Kasumi-1 (cell line): ENCODE measurements around the gene PLBD1.

Experiments
- DNase-seq, 2 experiments: peaks; one replicate each; lab custom pipeline; 2025; lab: John Stamatoyannopoulos, UW

The PLBD1 gene

DNA sequence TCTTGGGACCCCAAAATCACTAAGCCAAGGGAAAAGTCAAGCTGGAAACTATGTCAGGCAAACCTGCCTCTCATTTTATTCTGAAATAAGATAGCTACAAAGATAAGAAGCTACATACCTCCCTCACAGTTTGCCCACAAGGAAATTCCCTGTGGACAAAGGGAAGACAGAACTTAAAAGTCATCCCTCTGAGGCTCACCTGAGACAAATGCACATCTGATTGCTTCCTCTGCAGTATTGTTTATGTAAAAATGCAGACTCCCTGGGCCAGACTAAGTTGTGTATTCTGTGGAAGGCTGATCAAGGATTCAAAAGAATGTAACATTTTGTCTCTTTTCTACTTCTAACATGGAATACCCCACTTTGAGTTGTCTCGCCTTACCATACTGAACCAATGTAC is 2.5 kb upstream of the PLBD1 start:
- DNase-seq = no peak

DNA sequence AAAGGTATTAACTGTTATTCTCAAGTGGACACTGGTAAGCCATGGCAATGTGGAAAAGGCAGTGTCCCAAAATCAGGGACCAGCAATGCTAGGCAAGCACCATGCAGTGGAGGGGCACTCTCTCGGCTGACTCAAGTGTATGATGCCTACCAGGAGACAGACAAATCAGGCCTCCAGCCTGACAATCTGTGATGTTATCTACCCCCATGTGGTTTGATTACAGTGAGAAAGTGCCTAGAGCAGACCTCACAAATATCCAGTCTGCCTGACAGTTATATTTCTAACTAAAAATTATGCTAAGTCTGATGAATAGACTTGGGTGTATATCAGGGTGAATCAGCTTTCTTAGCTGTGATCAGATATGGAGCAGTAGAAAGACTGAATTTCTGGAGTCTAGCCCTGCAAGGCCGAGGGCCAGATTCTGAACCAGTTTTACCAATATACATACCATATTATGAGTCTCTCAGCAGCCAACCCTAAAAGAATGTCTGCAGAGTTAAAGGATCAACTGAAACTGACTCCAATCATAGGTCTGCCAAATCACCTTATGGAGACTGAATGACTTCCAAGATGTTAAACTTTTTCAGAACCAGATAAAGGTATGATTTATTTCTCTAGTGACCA is 3.2 kb downstream of the PLBD1 start:
- DNase-seq = no peak

- DNase-seq = no peak
Measured at GRCh38 chr12:14563046-14563445, 4.6 kb downstream of the PLBD1 start.

DNA sequence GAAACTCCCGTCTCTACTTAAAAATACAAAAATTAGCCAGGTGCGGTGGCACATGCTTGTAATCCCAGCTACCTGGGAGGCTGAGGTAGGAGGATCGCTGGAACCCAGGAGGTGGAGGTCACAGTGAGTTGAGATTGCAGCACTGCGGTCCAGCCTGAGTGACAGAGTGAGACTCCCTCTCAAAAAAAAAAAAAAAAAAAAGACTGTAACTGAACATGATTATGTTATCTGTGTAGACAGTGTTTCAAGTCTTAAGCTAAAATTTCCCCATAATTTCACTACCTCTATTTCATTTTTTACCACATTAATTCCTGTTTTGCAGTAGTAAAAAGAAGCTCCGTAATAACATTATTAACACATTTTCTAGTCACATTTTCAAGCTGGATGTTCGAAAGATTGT is 5.4 kb downstream of the PLBD1 start:
- no peak for DNase-seq

- DNase-seq = no peak
Measured at GRCh38 chr12:14561677-14562238, 5.9 kb downstream of the PLBD1 start.

GRCh38 chr12:14560904-14561574 is 6.6 kb downstream of the PLBD1 start:
- no peak for DNase-seq

GRCh38 chr12:14558473-14558959 is 9.2 kb downstream of the PLBD1 start:
- DNase-seq = peak; percentile 23 to 36

DNA sequence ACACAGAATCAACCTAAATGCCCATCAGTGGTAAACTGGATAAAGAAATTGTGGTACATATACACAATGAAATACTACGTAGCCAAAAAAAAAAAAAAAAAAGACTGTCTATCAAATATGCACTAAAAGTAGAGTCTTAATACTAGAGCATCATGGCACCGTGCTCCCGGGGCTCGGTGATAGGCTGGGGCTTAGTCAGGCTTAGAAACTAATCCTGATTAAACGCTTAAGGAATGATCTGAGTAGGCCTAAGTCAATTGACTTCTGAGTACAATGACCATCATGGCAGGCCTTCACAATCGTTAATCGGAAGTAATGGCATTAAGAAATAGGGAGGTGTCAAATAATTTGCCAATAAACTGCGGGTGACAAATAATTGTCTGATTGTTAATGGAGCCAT is 9.7 kb downstream of the PLBD1 start:
- no peak for DNase-seq

GRCh38 chr12:14554281-14555007 is 13.2 kb downstream of the PLBD1 start:
- peak; percentile 70 to 72 for DNase-seq

GRCh38 chr12:14548609-14549008 is 19.1 kb downstream of the PLBD1 start:
- no peak for DNase-seq

GRCh38 chr12:14547571-14547970 is 20.1 kb downstream of the PLBD1 start:
- no peak for DNase-seq

- no peak for DNase-seq
Measured at GRCh38 chr12:14545144-14546124, 22.2 kb downstream of the PLBD1 start.

DNA sequence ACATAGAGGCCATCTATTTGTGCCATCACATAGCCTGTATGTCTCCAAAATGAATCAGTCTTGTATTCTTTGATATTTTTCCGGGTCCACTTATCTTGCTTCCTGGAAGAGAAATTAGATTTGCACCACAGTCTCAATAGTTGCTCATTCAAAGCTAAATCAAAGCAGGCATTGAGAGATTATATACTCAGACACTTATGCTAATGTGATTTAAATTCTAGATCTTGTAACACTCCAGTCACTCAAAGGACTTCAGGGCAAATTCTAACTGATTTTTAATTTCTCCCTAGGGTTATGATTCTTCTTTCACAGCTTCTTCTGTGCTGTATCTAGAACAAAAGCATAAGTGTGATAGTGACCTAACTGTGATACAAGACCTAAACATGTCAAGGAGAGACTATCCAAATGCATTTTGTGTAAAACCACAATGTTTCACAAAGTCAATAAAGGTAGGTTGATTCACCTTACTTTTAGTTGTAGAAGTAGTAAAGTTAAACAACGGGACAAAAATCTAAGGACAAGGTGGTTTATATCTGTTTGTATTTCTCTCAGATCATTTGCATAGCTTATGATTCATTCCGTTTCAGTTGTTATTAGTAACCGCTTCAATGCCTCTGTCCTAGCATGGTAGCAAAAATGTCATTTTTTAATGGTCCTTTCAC is 26.8 kb downstream of the PLBD1 start:
- no peak for DNase-seq

- no peak for DNase-seq
Measured at GRCh38 chr12:14537088-14537487, 30.6 kb downstream of the PLBD1 start.

DNA sequence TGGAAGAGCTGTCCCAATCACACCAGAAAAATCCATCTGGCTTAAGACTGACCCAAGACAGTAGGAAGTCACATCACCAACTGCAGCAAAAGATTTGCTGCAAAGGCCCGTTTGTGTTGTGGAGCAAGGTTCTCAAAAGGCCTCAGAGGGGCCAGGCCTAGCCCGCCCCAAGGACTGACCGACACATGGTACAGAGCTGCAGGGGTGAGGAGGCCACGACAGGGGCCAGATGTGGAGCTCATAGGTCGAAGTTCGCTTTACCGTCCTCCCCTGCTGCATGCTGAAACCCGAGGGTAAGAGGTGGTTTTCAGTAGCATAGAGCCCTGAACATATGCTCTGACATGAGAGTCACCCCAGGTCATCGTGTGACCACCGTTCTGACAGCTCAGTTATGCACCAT is 35.5 kb downstream of the PLBD1 start:
- no peak for DNase-seq

DNA sequence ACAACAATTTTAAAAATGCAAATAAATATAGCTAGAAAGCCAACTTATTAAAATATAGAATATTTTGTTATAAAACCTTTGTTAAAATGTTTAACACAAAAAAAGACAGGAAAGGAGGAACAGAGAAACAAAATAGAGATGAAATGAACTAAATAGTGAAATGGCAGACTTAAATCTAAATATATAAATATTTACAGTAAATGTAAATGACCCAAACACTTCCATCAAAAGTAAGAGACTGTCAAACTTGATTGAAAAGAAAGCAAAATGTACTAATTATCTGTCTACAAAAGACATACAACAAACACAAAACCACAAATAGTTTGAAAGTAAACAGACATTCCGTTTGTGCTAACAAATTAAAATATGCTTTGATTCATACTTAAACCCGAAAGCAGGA is 41.7 kb downstream of the PLBD1 start:
- DNase-seq = no peak

- no peak for DNase-seq
Measured at GRCh38 chr12:14521822-14522221, 45.9 kb downstream of the PLBD1 start.

DNA sequence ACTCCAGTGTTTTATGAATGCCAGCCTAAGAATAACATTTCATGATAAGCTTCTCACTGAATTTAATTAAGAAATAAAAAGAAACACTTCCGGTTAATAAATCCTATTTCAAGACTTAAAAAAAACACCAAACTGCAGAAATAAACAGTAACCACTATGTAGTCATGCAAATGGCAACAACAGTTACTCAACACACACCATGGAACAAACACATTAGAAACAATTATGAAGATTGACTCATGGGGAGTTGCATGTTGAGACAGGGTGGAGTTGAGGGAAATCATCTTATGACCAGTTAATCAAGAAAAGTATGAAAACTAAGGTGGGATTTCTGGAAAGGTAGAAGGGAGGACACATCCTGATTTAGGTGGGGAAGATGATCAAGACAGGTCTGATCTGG is 52.7 kb downstream of the PLBD1 start:
- no peak for DNase-seq

DNA sequence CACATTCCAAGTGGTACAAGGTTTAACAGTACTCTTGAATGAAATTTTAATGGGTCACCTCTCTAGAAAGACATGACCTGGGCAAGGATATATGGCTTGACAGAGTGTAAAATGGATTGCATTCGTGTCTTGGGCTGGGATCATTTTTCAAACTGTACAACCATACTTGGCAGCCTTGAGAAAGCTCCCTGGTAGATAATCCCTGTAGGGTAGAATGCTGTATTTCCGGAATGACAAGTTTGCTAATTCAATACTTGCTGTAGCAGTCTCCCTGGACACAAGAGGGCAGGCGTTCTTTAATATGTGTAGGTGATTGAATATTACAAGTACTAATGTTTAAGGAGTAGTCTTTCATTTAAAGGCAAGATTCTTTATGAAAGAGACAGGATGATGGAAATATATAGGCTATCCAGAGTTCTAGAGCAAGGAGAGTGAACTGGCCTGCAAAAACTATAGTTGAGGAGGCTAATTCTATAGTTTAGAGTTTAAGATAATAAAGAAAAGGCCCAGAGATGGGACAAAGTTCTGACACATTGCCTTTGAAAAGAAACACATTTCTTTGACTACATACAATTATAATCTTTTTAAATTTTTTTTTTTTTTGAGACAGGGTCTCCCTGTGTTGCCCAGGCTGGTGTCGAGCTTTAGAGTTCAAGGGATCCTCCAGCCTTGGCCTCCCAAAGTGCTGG is 53.4 kb downstream of the PLBD1 start:
- DNase-seq = peak; percentile 1 to 20

- no peak for DNase-seq
Measured at GRCh38 chr12:14510574-14510973, 57.1 kb downstream of the PLBD1 start.
